Testis (tissue), 3 donors: ENCODE measurements around the gene LMX1A. TPM values are rescaled to one million over a fixed set of nuclear protein-coding genes. Genes with fewer than 3 reads are reported as not detected.

Experiments used
- DNase-seq: peaks from one replicate; pipeline ENCODE4 v3.0.0-alpha.2; 2019
- H3K27ac ChIP-seq, 2 donors: fragments of 200-600 bp; sonication (generic); one replicate each; pipeline ENCODE4 v1.5.1; 2019
- H3K27me3 ChIP-seq: fragments of 200-600 bp; sonication (generic); one replicate; pipeline ENCODE4 v1.5.1; 2019
- H3K36me3 ChIP-seq: fragments of 200-600 bp; sonication (generic); one replicate; pipeline ENCODE4 v1.5.1; 2017; ENCODE audit warnings: low read depth; ENCODE audit errors: missing control alignments
- H3K4me1 ChIP-seq: fragments of 200-600 bp; sonication (generic); one replicate; pipeline ENCODE4 v1.5.1; 2019
- H3K4me3 ChIP-seq, 2 donors: fragments of 200-600 bp; sonication (generic); one replicate each; pipeline ENCODE4 v1.5.1; 2017 to 2019
- H3K9me3 ChIP-seq: fragments of 200-600 bp; sonication (generic); one replicate; pipeline ENCODE4 v1.5.1; 2017
- POLR2A ChIP-seq: fragments of 450-650 bp; IDR thresholded peaks from one replicate; pipeline ENCODE4 v1.6.1; 2017; ENCODE audit warnings: antibody characterized with exemption, mild to moderate bottlenecking, moderate library complexity
- WGBS, 2 donors: methylation state at CpG; one replicate each; pipeline ENCODE4 v1.1.5; 2018; 5-methylcytosine and 5-hydroxymethylcytosine counted together
- intact Hi-C: fragments of 100-400 bp; cut with DNase I; formaldehyde crosslinking; loops from one replicate; pipeline ENCODE4 v1.15.1; 2023; ENCODE audit warnings: low total_unique reads
- polyA plus RNA-seq: library from polyadenylated mRNA; stranded (reverse); fragments of 350-450 nt; fragmentation: Illumina TruSeq; extraction: RNeasy Lipid Tissue Mini Kit (QIAGEN cat#74804); gene quantifications from one replicate; pipeline ENCODE4 v1.2.3, GENCODE V29; 2014; ENCODE audit warnings: low read depth, low replicate concordance; ENCODE audit not compliant: insufficient read depth
- total RNA-seq, 2 donors: library from RNA; depleted of rRNA; stranded (reverse); fragments of >200 nt; gene quantifications; one replicate each; pipeline ENCODE4 v1.2.3, GENCODE V29; 2016
- TF ChIP-seq, protein P1 (sequence below), 3 experiments: fragments of 450-650 bp in 2 of 3; fragments of 200-600 bp in 1 of 3; sonication (generic) in 1 of 3; IDR thresholded peaks; one replicate each; pipeline ENCODE4 v1.5.1; 2016 to 2019; ENCODE audit warnings: antibody characterized with exemption in 3 of 3, mild to moderate bottlenecking in 2 of 3, moderate library complexity in 1 of 3

The LMX1A gene
- total and polyA plus RNA-seq, 3 donors from 2014 or later, result 0.62 to 2.6 (median 0.94) TPM

DNA sequence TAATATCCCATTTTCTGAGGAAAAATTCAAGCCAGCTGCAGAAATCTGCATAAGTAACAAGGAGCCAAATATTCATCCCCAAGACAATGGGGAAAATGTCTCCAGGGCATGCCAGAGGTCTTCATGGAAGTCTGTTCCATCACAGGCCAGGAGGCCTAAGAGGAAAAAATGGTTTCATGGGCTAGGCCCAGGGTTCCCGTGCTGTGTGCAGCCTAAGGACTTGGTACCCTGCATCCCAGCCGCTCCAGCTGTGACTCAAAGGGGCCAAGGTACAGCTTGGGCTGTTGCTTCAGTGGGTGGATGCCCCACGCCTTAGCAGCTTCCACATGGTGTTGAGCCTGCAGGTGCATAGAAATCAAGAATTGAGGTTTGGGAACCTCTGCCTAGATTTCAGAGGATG, 173.5 kb downstream of the LMX1A start:
- Histone ChIP-seq H3K9me3 (no peaks in the 10 kb centered on the region), H3K27ac (no peak overlapping the region), H3K27me3 (no peaks in the 10 kb centered on the region), H3K36me3 (no peaks in the 10 kb centered on the region), H3K4me1 (no peaks in the 10 kb centered on the region), H3K4me3 (no peak overlapping the region)
- no peak for DNase-seq
- intact Hi-C loops, result no loop called here
- 87 to 88% methylated on average over 1 to 3 of the region's 3 CpGs for WGBS, 2 donors
- TF ChIP-seq, protein P1, sequence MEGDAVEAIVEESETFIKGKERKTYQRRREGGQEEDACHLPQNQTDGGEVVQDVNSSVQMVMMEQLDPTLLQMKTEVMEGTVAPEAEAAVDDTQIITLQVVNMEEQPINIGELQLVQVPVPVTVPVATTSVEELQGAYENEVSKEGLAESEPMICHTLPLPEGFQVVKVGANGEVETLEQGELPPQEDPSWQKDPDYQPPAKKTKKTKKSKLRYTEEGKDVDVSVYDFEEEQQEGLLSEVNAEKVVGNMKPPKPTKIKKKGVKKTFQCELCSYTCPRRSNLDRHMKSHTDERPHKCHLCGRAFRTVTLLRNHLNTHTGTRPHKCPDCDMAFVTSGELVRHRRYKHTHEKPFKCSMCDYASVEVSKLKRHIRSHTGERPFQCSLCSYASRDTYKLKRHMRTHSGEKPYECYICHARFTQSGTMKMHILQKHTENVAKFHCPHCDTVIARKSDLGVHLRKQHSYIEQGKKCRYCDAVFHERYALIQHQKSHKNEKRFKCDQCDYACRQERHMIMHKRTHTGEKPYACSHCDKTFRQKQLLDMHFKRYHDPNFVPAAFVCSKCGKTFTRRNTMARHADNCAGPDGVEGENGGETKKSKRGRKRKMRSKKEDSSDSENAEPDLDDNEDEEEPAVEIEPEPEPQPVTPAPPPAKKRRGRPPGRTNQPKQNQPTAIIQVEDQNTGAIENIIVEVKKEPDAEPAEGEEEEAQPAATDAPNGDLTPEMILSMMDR (IDR thresholded peaks at IDR 0.05), result no peak
- TF ChIP-seq POLR2A, result no peak

DNA sequence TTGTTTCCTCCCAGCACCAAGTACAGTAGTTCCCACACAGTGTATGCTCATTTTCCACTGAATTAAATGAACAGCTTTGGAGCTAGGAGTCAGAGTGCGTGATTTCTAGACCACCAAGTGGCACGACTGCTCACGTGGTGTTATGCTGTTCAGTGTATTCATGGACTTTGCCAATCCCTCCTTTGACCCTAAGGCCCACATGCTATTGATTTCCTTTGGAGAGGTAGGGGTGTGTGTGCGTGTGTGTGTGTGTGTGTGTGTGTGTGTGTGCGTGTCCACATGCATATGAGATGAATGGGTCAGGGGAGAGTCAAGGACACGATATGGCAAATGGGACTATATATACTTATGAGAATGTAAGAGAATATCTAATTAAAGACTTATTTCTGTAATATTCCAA, 177.2 kb downstream of the LMX1A start:
- H3K27me3 ChIP-seq, result no peaks in the 10 kb centered on the region
- no peaks in the 10 kb centered on the region for H3K4me1 ChIP-seq
- H3K9me3 ChIP-seq, result no peaks in the 10 kb centered on the region
- H3K27ac ChIP-seq, result no peak overlapping the region
- no peak for TF ChIP-seq POLR2A
- TF ChIP-seq, protein P1 (IDR thresholded peaks at IDR 0.05), result no peak
- 63 to 72% methylated on average over 6 of the region's 6 CpGs for WGBS, 2 donors
- intact Hi-C loops, result no loop called here
- H3K4me3 ChIP-seq, result no peak overlapping the region
- no peak for DNase-seq
- no peaks in the 10 kb centered on the region for H3K36me3 ChIP-seq

DNA sequence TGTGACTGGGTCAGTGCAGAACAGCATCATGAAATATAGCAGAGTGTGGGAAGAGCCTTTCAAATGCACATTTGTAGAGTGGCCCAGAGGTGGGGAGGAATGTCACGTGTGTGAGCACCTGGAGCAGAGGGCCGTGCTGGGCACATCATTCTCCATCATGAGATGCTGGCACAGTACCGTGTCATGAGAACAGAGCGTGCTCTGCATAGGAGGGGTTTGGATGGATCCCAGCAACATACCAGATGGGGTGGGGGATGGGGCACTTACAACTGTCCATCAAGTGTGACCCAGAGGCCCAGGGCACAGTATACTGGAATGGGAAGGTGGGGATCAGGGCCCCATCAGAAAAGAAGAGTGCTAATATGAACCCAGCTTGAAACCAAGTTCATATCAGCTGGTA, 182.0 kb downstream of the LMX1A start:
- 76 to 79% methylated on average over 4 of the region's 4 CpGs for WGBS, 2 donors

DNA sequence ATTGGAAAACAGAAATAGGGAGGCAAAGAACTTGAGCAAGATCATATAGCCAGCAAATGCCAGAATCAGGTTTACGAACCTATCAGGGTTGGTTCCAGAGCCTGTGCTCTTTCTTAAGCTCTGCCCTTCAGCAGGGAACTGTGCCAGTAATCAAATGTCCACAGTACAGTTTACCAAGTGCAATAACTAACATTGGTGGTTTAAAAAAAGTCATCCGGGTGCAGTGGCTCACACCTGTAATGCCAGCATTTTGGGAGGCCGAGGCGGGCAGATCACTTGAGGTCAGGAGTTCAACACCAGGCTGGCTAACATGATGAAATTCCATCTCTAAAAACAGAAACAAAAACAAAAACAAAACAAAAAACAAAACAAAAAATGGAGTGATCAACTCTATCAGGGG, 182.7 kb downstream of the LMX1A start:
- intact Hi-C loops, result no loop called here
- no peaks in the 10 kb centered on the region for H3K9me3 ChIP-seq
- no peaks in the 10 kb centered on the region for H3K27me3 ChIP-seq
- 90 to 92% methylated on average over 4 of the region's 4 CpGs for WGBS, 2 donors
- no peaks in the 10 kb centered on the region for H3K4me1 ChIP-seq
- TF ChIP-seq, protein P1 (IDR thresholded peaks at IDR 0.05), result no peak
- no peak for TF ChIP-seq POLR2A
- no peak overlapping the region for H3K27ac ChIP-seq
- DNase-seq, result no peak
- H3K4me3 ChIP-seq, result no peak overlapping the region
- no peaks in the 10 kb centered on the region for H3K36me3 ChIP-seq

More for the DNA sequence above, 182.0 kb downstream of the LMX1A start:
- no peak overlapping the region for H3K27ac ChIP-seq
- H3K27me3 ChIP-seq, result no peaks in the 10 kb centered on the region
- intact Hi-C loops, result no loop called here
- no peaks in the 10 kb centered on the region for H3K9me3 ChIP-seq
- H3K36me3 ChIP-seq, result no peaks in the 10 kb centered on the region
- no peak overlapping the region for H3K4me3 ChIP-seq
- H3K4me1 ChIP-seq, result no peaks in the 10 kb centered on the region
- no peak for DNase-seq
- TF ChIP-seq, protein P1 (IDR thresholded peaks at IDR 0.05), result no peak
- TF ChIP-seq POLR2A, result no peak

DNA sequence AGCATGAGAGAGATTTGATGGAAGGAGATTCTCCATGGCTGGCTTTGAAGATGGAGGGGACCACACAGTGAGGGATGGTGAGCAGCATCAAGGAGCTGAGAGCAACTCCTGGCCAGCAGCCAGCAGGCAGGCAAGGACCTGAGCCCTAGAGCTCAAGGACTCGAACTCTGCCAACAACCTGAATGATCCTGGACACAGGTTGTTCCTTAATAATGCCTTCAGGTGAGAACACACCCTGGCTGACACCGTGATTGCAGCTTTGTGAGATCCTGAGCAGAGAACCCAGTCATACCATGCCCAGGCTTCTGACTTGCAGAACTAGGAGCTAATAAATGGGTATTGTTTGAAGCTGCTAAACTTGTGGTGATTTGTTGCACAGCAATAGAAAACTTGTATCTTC, 183.1 kb downstream of the LMX1A start:
- no peak overlapping the region for H3K4me3 ChIP-seq
- no peak for DNase-seq
- H3K9me3 ChIP-seq, result no peaks in the 10 kb centered on the region
- intact Hi-C loops, result no loop called here
- TF ChIP-seq POLR2A, result no peak
- TF ChIP-seq, protein P1 (IDR thresholded peaks at IDR 0.05), result no peak
- H3K27me3 ChIP-seq, result no peaks in the 10 kb centered on the region
- no peaks in the 10 kb centered on the region for H3K4me1 ChIP-seq
- WGBS, 2 donors, result 59 to 90% methylated on average over 2 of the region's 2 CpGs
- no peaks in the 10 kb centered on the region for H3K36me3 ChIP-seq
- no peak overlapping the region for H3K27ac ChIP-seq
